ENCODE measurements around the gene DHRSX. TPM values are rescaled to one million over a fixed set of nuclear protein-coding genes. Genes with fewer than 3 reads are reported as not detected.

Gene DHRSX
- total RNA-seq = 20.5 and 20.6 TPM in 2 replicates

GRCh38 chrX:2500803-2501558, at the start of gene DHRSX, which contains the start of gene ZBED1:
TSS of gene DHRSX (minus strand) at chrX:2500976. CDS start at chrX:2500925, 51 bp downstream.
TSS of gene ZBED1 (minus strand) at chrX:2500976. CDS start at chrX:2490719, 10,257 bp downstream.

Other genes starting within 250 kb of the DHRSX start
- 30.0 and 37.3 TPM in 2 replicates for gene ZBED1, start within 50 bp of the DHRSX start, total RNA-seq
- gene CD99, start 190.3 kb upstream of the DHRSX start, total RNA-seq = 350 and 661 TPM in 2 replicates

All from pericardium fibroblast (primary cell).